BE2C (cell line): ENCODE measurements around the gene ADAM21.
"Not testable (repeated sequence)": the region's sequence is repeated elsewhere in the genome, so short reads cannot be mapped to it uniquely, and the experiment has no call there.

Experiments
- DNase-seq: peaks from one replicate; pipeline ENCODE4 v3.0.0-alpha.2; 2020
- H3K27me3 ChIP-seq: fragments of 250-450 bp; sonication (Bioruptor Pico); 2 replicates; pipeline ENCODE4 v1.5.1; 2020; ENCODE audit warnings: mild to moderate bottlenecking
- H3K36me3 ChIP-seq: fragments of 250-450 bp; sonication (Bioruptor Pico); 2 replicates; pipeline ENCODE4 v1.5.1; 2020; ENCODE audit warnings: mild to moderate bottlenecking
- H3K4me1 ChIP-seq: fragments of 250-450 bp; sonication (Bioruptor Pico); 2 replicates; pipeline ENCODE4 v1.5.1; 2020
- H3K4me3 ChIP-seq: 2 replicates; pipeline ENCODE4 v1.5.1; 2011; ENCODE audit warnings: low read depth, low read length
- H3K9me3 ChIP-seq: fragments of 250-450 bp; sonication (Bioruptor Pico); 2 replicates; pipeline ENCODE4 v1.5.1; 2020
- CTCF ChIP-seq: IDR thresholded peaks from 2 replicates; pipeline ENCODE4 v1.5.1; 2012; ENCODE audit warnings: mild to moderate bottlenecking, low read depth, low read length

The ADAM21 gene

DNA sequence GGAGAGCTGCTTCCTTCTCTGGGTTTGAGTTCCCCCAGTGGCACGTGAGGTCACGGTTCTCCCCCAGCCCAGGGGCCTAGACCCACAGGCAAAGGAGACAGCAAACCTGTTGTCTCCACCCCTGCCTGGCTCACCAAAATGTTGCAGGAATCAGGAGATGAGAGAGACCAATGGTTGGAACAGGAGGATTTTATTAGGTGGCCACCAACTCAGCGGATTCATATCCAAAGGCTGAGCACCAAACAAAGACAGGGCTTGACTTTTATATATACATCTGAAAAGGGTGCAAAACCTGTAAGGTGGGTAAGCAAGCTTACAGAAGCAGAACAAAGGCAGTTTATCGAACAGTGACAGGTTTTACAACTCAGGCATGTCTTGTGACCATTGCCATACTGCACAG, 9.2 kb upstream of the ADAM21 start:
- Histone ChIP-seq H3K27me3 (no peaks in the 10 kb centered on the region), H3K4me3 (no peak overlapping the region), H3K36me3 (no peaks in the 10 kb centered on the region), H3K9me3 (0 out of 2 replicates have a peak, but pooled peaks cover 2% of the 10 kb centered on the region), H3K4me1 (no peaks in the 10 kb centered on the region)
- DNase-seq = no peak
- TF ChIP-seq CTCF = no peak

DNA sequence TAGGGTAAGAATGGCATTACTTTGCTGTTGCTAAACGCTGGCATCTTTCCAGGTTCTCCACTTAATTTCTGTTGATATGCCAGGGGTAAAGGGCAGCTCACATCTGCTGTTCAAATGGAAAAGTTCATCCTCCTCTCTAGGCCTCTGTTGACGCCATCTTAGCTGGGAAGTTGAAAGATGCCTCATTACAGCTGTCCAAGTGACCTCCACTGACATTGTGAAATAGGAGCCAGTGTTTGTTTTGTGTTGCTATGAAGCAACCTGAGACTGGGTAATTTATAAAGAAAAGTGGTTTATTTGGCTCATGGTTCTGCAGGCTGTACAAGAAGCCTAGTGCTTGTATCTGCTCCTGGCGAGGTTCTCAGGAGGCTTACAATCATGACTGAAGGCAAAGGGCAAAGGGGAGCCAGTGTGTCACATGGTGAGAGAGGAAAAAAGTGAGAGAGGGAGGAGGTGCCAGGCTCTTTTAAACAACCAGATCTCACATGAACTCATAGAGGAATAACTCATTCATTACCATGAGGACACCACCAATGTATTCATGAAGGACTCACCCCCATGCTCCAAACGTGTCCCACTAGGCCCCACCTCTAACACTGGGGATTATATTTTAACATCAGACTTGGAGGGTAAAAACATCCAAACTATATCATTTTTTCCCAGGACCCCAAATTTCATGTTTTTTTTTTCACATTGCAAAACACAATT, 3.2 kb upstream of the ADAM21 start:
- TF ChIP-seq CTCF = no peak
- DNase-seq = no peak
- no peaks in the 10 kb centered on the region for H3K9me3 ChIP-seq
- H3K36me3 ChIP-seq = no peaks in the 10 kb centered on the region
- H3K4me3 ChIP-seq = no peak overlapping the region
- H3K4me1 ChIP-seq = no peaks in the 10 kb centered on the region
- H3K27me3 ChIP-seq = no peaks in the 10 kb centered on the region

DNA sequence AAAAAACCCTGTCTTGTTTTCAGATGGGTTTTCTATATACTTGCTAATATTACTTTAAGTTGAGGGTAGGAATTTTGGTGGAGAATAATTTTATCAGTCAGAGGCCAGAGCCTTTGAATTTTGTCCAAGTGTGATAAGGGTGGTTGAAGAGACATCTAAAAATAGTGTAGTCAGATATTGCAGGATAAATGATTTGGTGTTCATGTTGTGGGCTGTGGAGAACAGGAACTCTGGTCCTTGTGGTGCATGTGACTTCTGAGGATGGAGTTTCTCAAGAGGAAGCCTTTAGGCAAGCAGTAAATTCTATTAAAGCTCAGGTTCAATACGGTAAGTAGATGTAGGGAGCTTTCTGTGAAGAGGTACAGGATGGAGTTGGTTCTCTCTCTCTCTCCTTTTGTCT, 2.8 kb downstream of the ADAM21 start:
- no peak for DNase-seq
- no peak for TF ChIP-seq CTCF
- Histone ChIP-seq H3K4me1 (no peaks in the 10 kb centered on the region), H3K4me3 (no peak overlapping the region), H3K36me3 (no peaks in the 10 kb centered on the region), H3K9me3 (no peaks in the 10 kb centered on the region), H3K27me3 (no peaks in the 10 kb centered on the region)

GRCh38 chr14:70468731-70469130, 16.8 kb downstream of the ADAM21 start:
- DNase-seq = no peak
- no peak for TF ChIP-seq CTCF
- Histone ChIP-seq H3K4me1 (no peaks in the 10 kb centered on the region), H3K4me3 (no peak overlapping the region), H3K27me3 (no peaks in the 10 kb centered on the region), H3K36me3 (no peaks in the 10 kb centered on the region), H3K9me3 (no peaks in the 10 kb centered on the region)

DNA sequence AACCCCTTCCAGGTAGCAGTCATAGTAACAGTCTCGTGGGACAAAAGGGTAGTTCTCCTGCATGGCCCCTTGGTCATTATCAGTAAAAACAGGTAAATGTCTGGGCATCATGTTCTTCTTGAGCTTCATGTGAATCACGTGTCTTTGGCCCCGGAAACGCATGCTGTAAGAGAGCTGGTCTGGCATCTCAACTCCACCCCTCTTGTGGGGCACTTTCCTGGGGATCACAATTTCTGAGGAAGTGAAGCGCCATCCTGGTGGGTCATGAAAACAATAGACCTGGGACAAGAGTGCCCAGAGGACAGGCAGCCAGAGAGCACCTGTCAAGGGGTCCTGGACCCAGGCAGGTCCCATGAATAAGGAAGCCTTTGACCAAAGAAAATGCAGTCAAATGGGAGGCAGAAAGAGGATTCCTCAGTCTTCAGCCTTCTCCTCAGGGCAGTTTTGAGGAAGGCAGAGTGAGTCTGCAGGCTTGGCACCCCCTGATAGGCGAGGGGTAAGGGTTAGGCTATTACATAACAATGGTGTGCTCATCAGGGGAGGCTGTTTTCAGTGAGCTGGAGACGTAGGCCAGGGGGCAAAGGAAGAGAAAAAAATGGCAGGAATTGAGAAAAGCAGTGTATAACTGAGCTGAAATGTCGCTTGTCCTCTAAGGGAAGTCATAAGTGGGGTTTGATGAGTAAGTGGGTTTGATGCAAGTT, 19.0 kb downstream of the ADAM21 start:
- H3K9me3 ChIP-seq, DNase-seq, H3K27me3 ChIP-seq, H3K36me3 ChIP-seq, H3K4me3 ChIP-seq, H3K4me1 ChIP-seq: not testable (repeated sequence)

DNA sequence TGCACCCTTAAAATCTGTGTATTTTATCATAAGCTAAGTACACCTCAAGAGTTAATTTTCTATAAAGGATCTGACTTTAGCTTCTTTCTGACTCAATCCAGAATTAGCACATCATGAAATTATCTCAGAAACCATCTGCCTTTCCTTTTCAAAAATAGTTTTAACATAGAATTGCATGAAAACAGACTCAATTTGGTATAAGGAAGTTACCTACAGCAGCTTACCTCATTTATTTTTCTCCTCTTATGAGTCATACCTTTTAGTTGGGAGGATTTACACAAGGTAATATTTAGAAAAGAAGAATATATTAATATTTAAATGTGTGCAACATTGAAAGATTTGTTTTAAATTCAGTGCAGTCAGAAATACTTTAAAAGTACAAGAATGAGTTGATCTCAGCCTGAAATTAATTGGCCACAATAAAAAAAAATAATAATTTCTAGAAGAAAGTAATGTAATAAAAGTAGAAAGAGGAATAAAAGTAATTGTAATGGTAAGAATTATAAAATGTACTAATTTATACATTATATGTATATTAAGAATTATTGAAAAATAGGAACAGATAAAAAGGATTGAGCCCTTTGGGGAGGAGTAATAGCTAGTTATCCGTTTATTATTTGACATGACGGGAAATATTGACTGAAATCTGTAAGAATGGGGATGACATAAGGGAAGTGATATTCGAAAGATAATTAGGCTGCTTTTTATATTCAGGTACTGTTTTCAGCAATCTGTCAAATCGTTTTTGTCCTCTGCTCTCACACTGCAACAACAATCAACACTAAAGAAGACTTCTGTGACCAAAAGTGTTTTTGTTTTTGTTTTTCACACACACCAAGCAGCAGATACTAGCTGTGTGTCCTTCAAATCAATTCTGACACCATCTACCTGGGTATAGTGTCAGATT, 20.5 kb downstream of the ADAM21 start:
- Histone ChIP-seq H3K36me3 (no peaks in the 10 kb centered on the region), H3K4me3 (no peak overlapping the region), H3K27me3 (no peaks in the 10 kb centered on the region), H3K9me3 (no peaks in the 10 kb centered on the region), H3K4me1 (no peaks in the 10 kb centered on the region)
- DNase-seq = no peak
- TF ChIP-seq CTCF = no peak
